Activated CD4-positive, alpha-beta T cell treated with anti-CD3 and anti-CD28 coated beads, Interleukin-2, amount 10 ng/mL, durations not matched to agents 24 days and 14 days (primary cell): ENCODE data around the gene SPIN2B. TPM values are rescaled to one million over a fixed set of nuclear protein-coding genes. Genes with fewer than 3 reads are reported as not detected.
"Not testable (repeated sequence)": the region's sequence is repeated elsewhere in the genome, so short reads cannot be mapped to it uniquely, and the experiment has no call there.

ENCODE experiments used
- DNase-seq: peaks from one replicate; pipeline ENCODE4 v3.0.0; 2022
- H3K27ac Mint-ChIP-seq: one replicate; pipeline ENCODE4 v1.8.0; 2022; ENCODE audit warnings: mild to moderate bottlenecking, mixed read lengths
- H3K27me3 Mint-ChIP-seq: one replicate; pipeline ENCODE4 v1.8.0; 2022; ENCODE audit warnings: mixed read lengths
- H3K36me3 Mint-ChIP-seq: one replicate; pipeline ENCODE4 v1.8.0; 2022; ENCODE audit warnings: low read depth, mild to moderate bottlenecking, mixed read lengths
- H3K4me1 Mint-ChIP-seq: one replicate; pipeline ENCODE4 v1.8.0; 2021; ENCODE audit warnings: mixed read lengths
- H3K4me3 Mint-ChIP-seq: one replicate; pipeline ENCODE4 v1.8.0; 2022; ENCODE audit warnings: mild to moderate bottlenecking, moderate library complexity, mixed read lengths
- H3K9me3 Mint-ChIP-seq: one replicate; pipeline ENCODE4 v1.8.0; 2021; ENCODE audit warnings: mixed read lengths
- intact Hi-C: fragments of 100-400 bp; cut with micrococcal nuclease; formaldehyde crosslinking; loops from one replicate; pipeline ENCODE4 v1.15.1; 2023
- total RNA-seq: library from RNA; stranded (reverse); gene quantifications from 2 replicates; pipeline ENCODE4 v1.2.3, GENCODE V29; 2022

SPIN2B gene
- total RNA-seq, 1 donor from 2014 or later: 9.5 TPM

DNA sequence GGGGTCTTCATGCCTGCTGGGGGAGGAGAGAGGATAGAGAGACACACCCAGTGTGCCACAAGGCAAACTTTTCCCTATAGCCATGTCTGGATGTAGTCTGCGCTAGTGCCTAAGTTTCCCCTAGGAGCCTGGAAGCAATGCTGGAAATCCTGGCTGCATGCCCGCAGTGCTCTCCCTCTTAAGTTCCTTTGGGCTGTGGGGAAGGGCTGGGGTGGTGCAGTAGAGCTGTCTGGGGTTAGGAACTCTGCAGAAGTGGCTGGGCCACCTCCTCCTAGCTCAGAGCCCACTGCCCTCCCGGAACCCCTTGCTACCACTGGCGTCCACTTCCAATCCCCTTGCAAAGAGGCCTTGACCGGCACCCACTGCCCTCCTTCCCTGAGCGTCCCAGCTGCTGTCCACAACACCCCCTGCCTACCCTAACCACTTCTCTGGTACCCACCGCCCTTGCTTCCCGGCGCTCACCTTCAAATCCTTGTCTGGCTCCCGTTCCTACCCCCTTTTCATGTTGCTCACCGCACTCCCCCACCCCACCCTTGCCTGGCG lies 658 bp downstream of the SPIN2B start:
- Mint-ChIP-seq H3K4me3 (peak overlapping the region; percentile 93), H3K36me3 (peaks cover 17% of the 10 kb centered on the region), H3K27ac (peak overlapping the region; percentile 90)
- not testable (repeated sequence) for H3K9me3 Mint-ChIP-seq, H3K27me3 Mint-ChIP-seq, H3K4me1 Mint-ChIP-seq, DNase-seq
- intact Hi-C loops: loop anchor here (2.0 to 10.0 kb wide), 5 partner anchors 126 to 558 kb away; partner anchors contain the start of genes SPIN3, UBQLN2 and ZXDB

- peaks cover 8% of the 10 kb centered on the region for H3K4me1 Mint-ChIP-seq
- H3K9me3 Mint-ChIP-seq: no peaks in the 10 kb centered on the region
- H3K27me3 Mint-ChIP-seq: no peaks in the 10 kb centered on the region
- no peak overlapping the region for H3K27ac Mint-ChIP-seq
- peaks cover 23% of the 10 kb centered on the region for H3K36me3 Mint-ChIP-seq
- no peak for DNase-seq
- intact Hi-C loops: no loop called here
- H3K4me3 Mint-ChIP-seq: no peak overlapping the region
Measured at GRCh38 chrX:57119416-57119815, 1.9 kb downstream of the SPIN2B start.

GRCh38 chrX:57117566-57117965 lies 3.8 kb downstream of the SPIN2B start:
- DNase-seq, H3K27ac Mint-ChIP-seq, H3K27me3 Mint-ChIP-seq, H3K4me1 Mint-ChIP-seq, H3K9me3 Mint-ChIP-seq, H3K4me3 Mint-ChIP-seq, intact Hi-C loops: not testable (repeated sequence)
- H3K36me3 Mint-ChIP-seq: peaks cover 29% of the 10 kb centered on the region

DNA sequence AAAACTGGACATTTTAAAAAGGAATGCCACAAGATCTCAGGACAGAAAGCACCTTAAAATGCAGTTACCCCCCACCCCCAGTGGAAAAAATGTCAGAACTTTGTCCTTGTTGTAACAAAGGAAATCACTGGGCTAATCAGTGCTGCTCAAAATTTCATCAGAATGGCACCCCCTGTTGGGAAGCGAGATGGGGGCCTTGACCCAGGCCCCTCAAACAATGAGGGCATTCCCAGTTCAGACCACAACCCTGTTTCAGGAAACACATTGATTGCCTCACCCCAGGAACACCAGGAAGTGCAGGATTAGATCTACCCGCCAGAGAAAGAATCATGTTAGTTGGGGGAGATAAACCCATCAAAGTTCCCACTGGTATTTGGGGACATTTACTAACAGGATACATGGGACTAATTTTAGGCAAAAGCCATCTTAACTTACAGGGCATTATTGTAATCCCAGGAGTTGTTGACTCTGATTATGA lies 16.4 kb downstream of the SPIN2B start:
- Mint-ChIP-seq H3K4me3 (no peak overlapping the region), H3K27ac (no peak overlapping the region), H3K4me1 (no peaks in the 10 kb centered on the region), H3K27me3 (no peaks in the 10 kb centered on the region), H3K9me3 (no peaks in the 10 kb centered on the region), H3K36me3 (peaks cover 18% of the 10 kb centered on the region)
- intact Hi-C loops: no loop called here
- DNase-seq: no peak

DNA sequence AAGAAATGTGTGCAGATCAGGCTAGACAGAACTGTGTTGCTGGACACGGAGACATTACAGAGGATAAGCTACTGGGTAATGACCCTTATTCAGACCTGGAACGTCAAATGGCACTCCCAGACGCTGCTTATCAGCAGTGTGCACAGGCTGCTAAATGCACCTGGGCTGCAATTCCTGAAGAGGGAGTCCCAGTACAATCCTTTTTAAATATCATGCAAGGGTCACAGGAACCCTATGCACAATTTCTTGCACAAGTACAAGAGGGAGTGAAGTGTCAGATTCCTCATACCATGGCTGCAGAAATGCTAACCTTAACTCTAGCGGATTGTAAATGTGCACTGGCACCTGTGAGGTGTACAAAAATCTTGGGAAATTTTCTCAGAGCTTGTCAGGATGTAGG lies 16.9 kb downstream of the SPIN2B start:
- Mint-ChIP-seq H3K4me1 (no peaks in the 10 kb centered on the region), H3K36me3 (peaks cover 19% of the 10 kb centered on the region), H3K27ac (no peak overlapping the region), H3K9me3 (peaks cover 5% of the 10 kb centered on the region), H3K27me3 (no peaks in the 10 kb centered on the region), H3K4me3 (no peak overlapping the region)
- DNase-seq: no peak
- intact Hi-C loops: no loop called here

DNA sequence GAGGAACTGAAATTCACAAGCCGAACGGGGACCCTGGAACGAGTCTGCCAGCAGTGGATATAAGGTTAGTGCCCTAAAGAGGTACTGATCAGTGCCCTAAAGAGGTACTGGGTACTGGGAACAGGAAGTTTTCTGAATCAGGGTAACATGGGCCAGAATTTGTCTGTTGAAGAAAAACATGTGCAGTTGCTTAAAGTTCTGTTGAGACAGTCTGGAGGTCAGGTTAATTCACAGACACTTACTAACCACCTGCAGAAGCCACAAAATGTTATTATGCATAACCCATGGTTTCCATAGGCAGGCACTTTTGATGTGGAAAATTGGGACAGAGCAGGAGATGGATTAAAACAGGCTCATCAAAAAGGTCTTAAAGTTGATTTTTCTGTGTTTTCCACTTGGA lies 17.9 kb downstream of the SPIN2B start:
- Mint-ChIP-seq H3K27me3 (no peaks in the 10 kb centered on the region), H3K9me3 (peaks cover 8% of the 10 kb centered on the region), H3K36me3 (peaks cover 22% of the 10 kb centered on the region), H3K27ac (no peak overlapping the region), H3K4me1 (no peaks in the 10 kb centered on the region), H3K4me3 (no peak overlapping the region)
- no peak for DNase-seq
- intact Hi-C loops: no loop called here

GRCh38 chrX:57102918-57103317 lies 18.4 kb downstream of the SPIN2B start:
- H3K4me1 Mint-ChIP-seq, H3K9me3 Mint-ChIP-seq, H3K4me3 Mint-ChIP-seq, H3K27ac Mint-ChIP-seq, H3K27me3 Mint-ChIP-seq, intact Hi-C loops: not testable (repeated sequence)
- peak; percentile 53 for DNase-seq
- peaks cover 27% of the 10 kb centered on the region for H3K36me3 Mint-ChIP-seq

GRCh38 chrX:57083143-57083542 lies 38.2 kb downstream of the SPIN2B start:
- Mint-ChIP-seq H3K36me3 (peaks cover 24% of the 10 kb centered on the region), H3K4me3 (no peak overlapping the region), H3K4me1 (no peaks in the 10 kb centered on the region), H3K9me3 (peaks cover 3% of the 10 kb centered on the region), H3K27me3 (no peaks in the 10 kb centered on the region), H3K27ac (no peak overlapping the region)
- DNase-seq: no peak
- intact Hi-C loops: no loop called here

DNA sequence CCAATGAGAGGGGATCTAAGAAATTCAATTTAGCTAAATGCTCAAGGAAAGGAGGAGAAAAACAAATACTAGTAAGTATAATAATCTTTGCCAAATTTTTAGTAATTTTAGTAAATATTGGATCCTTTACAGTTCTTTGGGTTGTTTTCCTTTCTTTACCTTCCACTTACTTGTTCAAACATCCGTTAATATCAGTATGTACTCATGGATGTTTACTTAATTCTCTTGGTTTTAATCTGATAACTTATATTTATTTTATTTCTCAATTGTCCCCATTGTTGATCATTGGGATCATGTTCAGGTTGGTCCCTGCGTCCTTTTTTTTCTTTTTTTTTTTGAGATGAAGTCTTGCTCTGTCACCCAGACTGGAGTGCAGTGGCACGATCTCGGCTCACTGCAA lies 46.9 kb downstream of the SPIN2B start:
- Mint-ChIP-seq H3K27ac (no peak overlapping the region), H3K4me3 (no peak overlapping the region), H3K27me3 (no peaks in the 10 kb centered on the region), H3K36me3 (no peaks in the 10 kb centered on the region), H3K4me1 (no peaks in the 10 kb centered on the region), H3K9me3 (no peaks in the 10 kb centered on the region)
- DNase-seq: no peak
- intact Hi-C loops: no loop called here

DNA sequence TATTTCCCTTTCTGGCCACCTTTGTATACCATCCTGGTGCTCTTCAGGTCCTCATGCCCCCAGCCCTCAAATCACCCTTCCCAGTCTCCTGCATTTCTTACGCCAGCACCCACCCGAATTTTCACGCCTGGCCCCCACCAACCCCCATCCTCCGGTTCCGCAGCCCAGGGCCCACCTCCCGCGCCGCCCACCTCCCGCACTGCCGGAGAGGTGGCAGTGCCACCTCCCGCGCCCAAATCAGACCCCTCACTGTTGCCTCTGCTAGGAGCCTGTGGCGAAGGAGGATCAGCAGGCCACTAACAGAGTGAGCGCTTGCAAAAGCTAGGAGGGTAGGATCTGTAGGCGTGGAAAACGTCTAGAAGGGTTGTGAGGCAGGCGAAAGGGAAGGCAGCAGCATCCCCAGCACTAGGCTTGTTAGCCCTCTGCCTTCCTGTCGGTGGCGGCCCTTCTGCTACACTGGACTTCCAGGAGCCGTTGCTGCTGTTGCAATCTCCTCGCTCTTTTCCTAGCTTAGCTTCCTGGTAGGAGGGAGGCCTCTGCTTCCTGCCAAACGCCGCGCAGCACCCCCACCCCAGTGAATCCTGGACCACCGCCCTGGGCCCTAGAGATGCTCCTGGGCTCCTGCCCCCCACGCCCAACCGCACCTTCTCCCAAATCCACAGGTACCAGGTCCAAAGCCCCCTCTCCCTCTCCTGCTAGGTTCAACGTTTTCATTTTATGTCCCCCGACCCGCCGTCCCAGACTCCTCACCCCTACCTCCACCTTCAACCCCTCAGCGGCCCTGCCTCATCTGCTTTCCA lies 51.0 kb downstream of the SPIN2B start:
- H3K9me3 Mint-ChIP-seq: no peaks in the 10 kb centered on the region
- no peak overlapping the region for H3K27ac Mint-ChIP-seq
- H3K27me3 Mint-ChIP-seq: no peaks in the 10 kb centered on the region
- no peak for DNase-seq
- intact Hi-C loops: no loop called here
- H3K4me3 Mint-ChIP-seq: no peak overlapping the region
- H3K36me3 Mint-ChIP-seq: no peaks in the 10 kb centered on the region
- no peaks in the 10 kb centered on the region for H3K4me1 Mint-ChIP-seq

Other genes starting within 250 kb of the SPIN2B start
- gene SPIN3, start 126.0 kb downstream of the SPIN2B start, total RNA-seq: 9.3 and 9.5 TPM in 2 replicates
- gene SPIN2A, start 15.8 kb upstream of the SPIN2B start, total RNA-seq: 0.66 and 1.0 TPM in 2 replicates
- 4.0 and 5.0 TPM in 2 replicates for gene FAAH2, start 165.2 kb upstream of the SPIN2B start, total RNA-seq